Activated naive CD8-positive, alpha-beta T cell treated with anti-CD3 and anti-CD28 coated beads for 36 hours (primary cell): Measurements from ENCODE around the gene DNAJA4. TPM values are rescaled to one million over a fixed set of nuclear protein-coding genes. Genes with fewer than 3 reads are reported as not detected.

Experiments
- DNase-seq: peaks from one replicate; pipeline ENCODE4 v3.0.0; 2021
- H3K27ac Mint-ChIP-seq: one replicate; pipeline ENCODE4 v1.8.0; 2022; ENCODE audit warnings: mild to moderate bottlenecking, moderate library complexity, mixed read lengths
- H3K27me3 Mint-ChIP-seq: one replicate; pipeline ENCODE4 v1.8.0; 2022; ENCODE audit warnings: mild to moderate bottlenecking, mixed read lengths
- H3K36me3 Mint-ChIP-seq: one replicate; pipeline ENCODE4 v1.8.0; 2021; ENCODE audit warnings: mild to moderate bottlenecking, mixed read lengths
- H3K4me1 Mint-ChIP-seq: one replicate; pipeline ENCODE4 v1.8.0; 2021; ENCODE audit warnings: mixed read lengths
- H3K4me3 Mint-ChIP-seq: one replicate; pipeline ENCODE4 v1.8.0; 2022; ENCODE audit warnings: mild to moderate bottlenecking, moderate library complexity, mixed read lengths
- H3K9me3 Mint-ChIP-seq: one replicate; pipeline ENCODE4 v1.8.0; 2022; ENCODE audit warnings: mixed read lengths
- total RNA-seq, 2 experiments: library from RNA; stranded (reverse); gene quantifications; one replicate each; pipeline ENCODE4 v1.2.3, GENCODE V29; 2021

The DNAJA4 gene
- 10 to 100 TPM; 36.8 to 39.3 TPM for total RNA-seq

- Mint-ChIP-seq H3K4me1 (peaks cover 37% of the 10 kb centered on the region), H3K36me3 (peaks cover 17% of the 10 kb centered on the region), H3K9me3 (no peaks in the 10 kb centered on the region), H3K27me3 (no peaks in the 10 kb centered on the region), H3K4me3 (peak within 1 kb of the TSS; percentile 82), H3K27ac (peak within 1 kb of the TSS; percentile 81)
- DNase-seq, result peak; percentile 60
Observed at GRCh38 chr15:78264304-78265136, at the start of gene DNAJA4. Gene DNAJA4 (plus strand): TSS chr15:78264562. CDS start chr15:78264764, 202 bp downstream.

GRCh38 chr15:78216276-78217104 is 47.9 kb upstream of the DNAJA4 start:
- Mint-ChIP-seq H3K36me3 (no peaks in the 10 kb centered on the region), H3K27ac (no peak overlapping the region), H3K4me1 (no peaks in the 10 kb centered on the region), H3K27me3 (no peaks in the 10 kb centered on the region), H3K4me3 (no peak overlapping the region), H3K9me3 (no peaks in the 10 kb centered on the region)
- DNase-seq, result no peak

GRCh38 chr15:78220713-78221112 is 43.6 kb upstream of the DNAJA4 start:
- Mint-ChIP-seq H3K4me3 (no peak overlapping the region), H3K9me3 (no peaks in the 10 kb centered on the region), H3K27ac (no peak overlapping the region), H3K36me3 (no peaks in the 10 kb centered on the region), H3K4me1 (no peaks in the 10 kb centered on the region), H3K27me3 (no peaks in the 10 kb centered on the region)
- DNase-seq, result no peak

GRCh38 chr15:78222745-78223395 is 41.5 kb upstream of the DNAJA4 start:
- Mint-ChIP-seq H3K9me3 (no peaks in the 10 kb centered on the region), H3K27me3 (no peaks in the 10 kb centered on the region), H3K4me3 (no peak overlapping the region), H3K27ac (no peak overlapping the region), H3K4me1 (no peaks in the 10 kb centered on the region), H3K36me3 (no peaks in the 10 kb centered on the region)
- no peak for DNase-seq

- Mint-ChIP-seq H3K27ac (no peak overlapping the region), H3K36me3 (no peaks in the 10 kb centered on the region), H3K4me3 (no peak overlapping the region), H3K9me3 (no peaks in the 10 kb centered on the region), H3K27me3 (no peaks in the 10 kb centered on the region), H3K4me1 (no peaks in the 10 kb centered on the region)
- no peak for DNase-seq
Observed at GRCh38 chr15:78223396-78224022, 40.9 kb upstream of the DNAJA4 start.

- DNase-seq, result no peak
- H3K4me1 Mint-ChIP-seq, result no peaks in the 10 kb centered on the region
- no peaks in the 10 kb centered on the region for H3K36me3 Mint-ChIP-seq
- no peaks in the 10 kb centered on the region for H3K27me3 Mint-ChIP-seq
- H3K9me3 Mint-ChIP-seq, result no peaks in the 10 kb centered on the region
- H3K27ac Mint-ChIP-seq, result no peak overlapping the region
- no peak overlapping the region for H3K4me3 Mint-ChIP-seq
Observed at GRCh38 chr15:78224023-78224411, 40.3 kb upstream of the DNAJA4 start.

GRCh38 chr15:78225783-78226541 is 38.4 kb upstream of the DNAJA4 start:
- Mint-ChIP-seq H3K9me3 (no peaks in the 10 kb centered on the region), H3K36me3 (no peaks in the 10 kb centered on the region), H3K4me1 (no peaks in the 10 kb centered on the region), H3K27me3 (no peaks in the 10 kb centered on the region), H3K4me3 (no peak overlapping the region), H3K27ac (no peak overlapping the region)
- no peak for DNase-seq

GRCh38 chr15:78228356-78228996 is 35.9 kb upstream of the DNAJA4 start:
- no peak for DNase-seq
- Mint-ChIP-seq H3K36me3 (no peaks in the 10 kb centered on the region), H3K27me3 (no peaks in the 10 kb centered on the region), H3K4me3 (no peak overlapping the region), H3K27ac (no peak overlapping the region), H3K9me3 (no peaks in the 10 kb centered on the region), H3K4me1 (no peaks in the 10 kb centered on the region)

GRCh38 chr15:78229431-78230406 is 34.6 kb upstream of the DNAJA4 start:
- Mint-ChIP-seq H3K36me3 (no peaks in the 10 kb centered on the region), H3K27me3 (no peaks in the 10 kb centered on the region), H3K27ac (no peak overlapping the region), H3K9me3 (no peaks in the 10 kb centered on the region), H3K4me1 (peaks cover 2% of the 10 kb centered on the region), H3K4me3 (no peak overlapping the region)
- DNase-seq, result no peak

GRCh38 chr15:78232951-78233350 is 31.4 kb upstream of the DNAJA4 start:
- H3K27ac Mint-ChIP-seq, result no peak overlapping the region
- DNase-seq, result no peak
- no peak overlapping the region for H3K4me3 Mint-ChIP-seq
- peaks cover 4% of the 10 kb centered on the region for H3K4me1 Mint-ChIP-seq
- no peaks in the 10 kb centered on the region for H3K27me3 Mint-ChIP-seq
- no peaks in the 10 kb centered on the region for H3K36me3 Mint-ChIP-seq
- no peaks in the 10 kb centered on the region for H3K9me3 Mint-ChIP-seq

GRCh38 chr15:78233496-78233895 is 30.9 kb upstream of the DNAJA4 start:
- no peaks in the 10 kb centered on the region for H3K27me3 Mint-ChIP-seq
- H3K4me1 Mint-ChIP-seq, result peaks cover 4% of the 10 kb centered on the region
- DNase-seq, result no peak
- no peak overlapping the region for H3K27ac Mint-ChIP-seq
- H3K4me3 Mint-ChIP-seq, result no peak overlapping the region
- no peaks in the 10 kb centered on the region for H3K36me3 Mint-ChIP-seq
- H3K9me3 Mint-ChIP-seq, result no peaks in the 10 kb centered on the region

- Mint-ChIP-seq H3K36me3 (no peaks in the 10 kb centered on the region), H3K9me3 (no peaks in the 10 kb centered on the region), H3K27ac (no peak within 1 kb of the TSS), H3K4me3 (no peak within 1 kb of the TSS), H3K27me3 (no peaks in the 10 kb centered on the region), H3K4me1 (peaks cover 4% of the 10 kb centered on the region)
- no peak for DNase-seq
Observed at GRCh38 chr15:78234515-78235040, 29.8 kb upstream of the DNAJA4 start, which contains the start of gene ACSBG1. Gene ACSBG1 (minus strand): TSS chr15:78234565. CDS start chr15:78234501, 64 bp downstream.

- Mint-ChIP-seq H3K4me3 (no peak overlapping the region), H3K27me3 (no peaks in the 10 kb centered on the region), H3K4me1 (peaks cover 6% of the 10 kb centered on the region), H3K27ac (no peak overlapping the region), H3K36me3 (no peaks in the 10 kb centered on the region), H3K9me3 (no peaks in the 10 kb centered on the region)
- no peak for DNase-seq
Observed at GRCh38 chr15:78236491-78236890, 27.9 kb upstream of the DNAJA4 start.
